ENCODE results near the gene OR1S2.

Gene OR1S2

GRCh38 chr11:58177409-58178054 lies 26.4 kb downstream of the OR1S2 start:
- Histone ChIP-seq H3K27me3 (ENCODE audit: control insufficient read depth, insufficient read depth, low read length) (no peaks in the 10 kb centered on the region), H3K4me2 (ENCODE audit: low read length) (no peak overlapping the region), H3K79me2 (no peaks in the 10 kb centered on the region), H3K9me3 (ENCODE audit: control insufficient read depth, low read length) (no peaks in the 10 kb centered on the region), H3K36me3 (ENCODE audit: control insufficient read depth, insufficient read depth, low read length) (no peaks in the 10 kb centered on the region), H3K4me1 (no peaks in the 10 kb centered on the region), H3K27ac (no peak overlapping the region), H3K9ac (no peak overlapping the region), H2AFZ (no peak overlapping the region), H3K4me3 (ENCODE audit: low read depth, low read length) (no peak overlapping the region)
- TF ChIP-seq, protein P1, sequence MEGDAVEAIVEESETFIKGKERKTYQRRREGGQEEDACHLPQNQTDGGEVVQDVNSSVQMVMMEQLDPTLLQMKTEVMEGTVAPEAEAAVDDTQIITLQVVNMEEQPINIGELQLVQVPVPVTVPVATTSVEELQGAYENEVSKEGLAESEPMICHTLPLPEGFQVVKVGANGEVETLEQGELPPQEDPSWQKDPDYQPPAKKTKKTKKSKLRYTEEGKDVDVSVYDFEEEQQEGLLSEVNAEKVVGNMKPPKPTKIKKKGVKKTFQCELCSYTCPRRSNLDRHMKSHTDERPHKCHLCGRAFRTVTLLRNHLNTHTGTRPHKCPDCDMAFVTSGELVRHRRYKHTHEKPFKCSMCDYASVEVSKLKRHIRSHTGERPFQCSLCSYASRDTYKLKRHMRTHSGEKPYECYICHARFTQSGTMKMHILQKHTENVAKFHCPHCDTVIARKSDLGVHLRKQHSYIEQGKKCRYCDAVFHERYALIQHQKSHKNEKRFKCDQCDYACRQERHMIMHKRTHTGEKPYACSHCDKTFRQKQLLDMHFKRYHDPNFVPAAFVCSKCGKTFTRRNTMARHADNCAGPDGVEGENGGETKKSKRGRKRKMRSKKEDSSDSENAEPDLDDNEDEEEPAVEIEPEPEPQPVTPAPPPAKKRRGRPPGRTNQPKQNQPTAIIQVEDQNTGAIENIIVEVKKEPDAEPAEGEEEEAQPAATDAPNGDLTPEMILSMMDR (IDR thresholded peaks at IDR 0.05) = no peak

DNA sequence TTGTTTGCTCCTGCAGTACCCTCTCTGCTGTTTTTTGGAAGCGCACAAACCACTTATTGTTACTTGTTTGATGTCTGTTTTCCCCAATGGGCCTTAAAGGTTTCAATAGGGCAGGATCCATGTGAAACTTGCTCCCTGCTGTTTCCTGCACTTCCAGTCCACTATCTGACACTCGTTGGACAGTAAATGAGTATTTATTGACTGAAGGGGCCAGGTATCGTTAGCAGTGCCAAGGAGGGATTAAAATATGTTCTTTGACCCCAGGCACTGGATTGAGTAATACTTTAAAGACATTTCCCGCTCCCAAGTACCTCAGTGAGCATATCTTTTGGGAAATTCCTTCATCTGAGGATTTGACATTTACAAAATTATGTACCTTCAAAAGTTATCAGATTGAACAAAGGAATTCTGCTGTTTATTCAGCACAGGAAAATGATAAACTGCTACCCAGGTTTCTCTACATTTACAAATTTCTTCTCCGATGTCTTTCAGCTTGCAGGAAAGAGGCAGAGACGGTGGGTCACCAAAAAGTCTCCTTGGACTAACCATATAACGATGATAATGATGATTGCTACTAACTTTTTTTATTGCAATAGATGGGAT lies 38.3 kb downstream of the OR1S2 start:
- H2AFZ ChIP-seq = no peak overlapping the region
- H3K36me3 ChIP-seq (ENCODE audit: control insufficient read depth, insufficient read depth, low read length) = no peaks in the 10 kb centered on the region
- H3K27me3 ChIP-seq (ENCODE audit: control insufficient read depth, insufficient read depth, low read length) = no peaks in the 10 kb centered on the region
- no peak overlapping the region for H3K4me3 ChIP-seq (ENCODE audit: low read depth, low read length)
- TF ChIP-seq, protein P1 (IDR thresholded peaks at IDR 0.05) = no peak
- H3K79me2 ChIP-seq = no peaks in the 10 kb centered on the region
- no peak overlapping the region for H3K9ac ChIP-seq
- no peak overlapping the region for H3K27ac ChIP-seq
- H3K9me3 ChIP-seq (ENCODE audit: control insufficient read depth, low read length) = no peaks in the 10 kb centered on the region
- H3K4me1 ChIP-seq = no peaks in the 10 kb centered on the region
- no peak overlapping the region for H3K4me2 ChIP-seq (ENCODE audit: low read length)

DNA sequence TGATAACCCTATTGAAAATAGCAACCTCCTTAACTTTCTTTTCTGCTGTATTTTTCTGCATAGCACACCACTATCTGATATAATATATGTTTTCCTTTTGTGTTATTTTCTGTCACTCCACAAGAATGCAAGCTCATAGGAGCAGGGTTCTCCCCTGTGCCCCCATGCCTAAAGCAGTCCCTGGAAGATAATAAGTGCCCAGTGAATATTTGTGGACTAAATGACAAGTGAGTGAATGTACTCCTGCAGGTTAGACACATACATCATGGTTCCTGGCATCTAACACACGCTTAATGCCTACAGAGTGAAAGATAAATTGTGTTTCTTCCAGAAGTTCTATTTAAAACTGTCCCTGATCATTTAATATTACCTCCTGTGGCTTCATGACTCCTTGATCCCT lies 39.0 kb downstream of the OR1S2 start:
- H3K27me3 ChIP-seq (ENCODE audit: control insufficient read depth, insufficient read depth, low read length) = no peaks in the 10 kb centered on the region
- H3K79me2 ChIP-seq = no peaks in the 10 kb centered on the region
- no peaks in the 10 kb centered on the region for H3K4me1 ChIP-seq
- TF ChIP-seq, protein P1 (IDR thresholded peaks at IDR 0.05) = no peak
- H3K36me3 ChIP-seq (ENCODE audit: control insufficient read depth, insufficient read depth, low read length) = no peaks in the 10 kb centered on the region
- H3K27ac ChIP-seq = no peak overlapping the region
- no peak overlapping the region for H2AFZ ChIP-seq
- no peak overlapping the region for H3K4me2 ChIP-seq (ENCODE audit: low read length)
- H3K4me3 ChIP-seq (ENCODE audit: low read depth, low read length) = no peak overlapping the region
- no peak overlapping the region for H3K9ac ChIP-seq
- H3K9me3 ChIP-seq (ENCODE audit: control insufficient read depth, low read length) = no peaks in the 10 kb centered on the region

DNA sequence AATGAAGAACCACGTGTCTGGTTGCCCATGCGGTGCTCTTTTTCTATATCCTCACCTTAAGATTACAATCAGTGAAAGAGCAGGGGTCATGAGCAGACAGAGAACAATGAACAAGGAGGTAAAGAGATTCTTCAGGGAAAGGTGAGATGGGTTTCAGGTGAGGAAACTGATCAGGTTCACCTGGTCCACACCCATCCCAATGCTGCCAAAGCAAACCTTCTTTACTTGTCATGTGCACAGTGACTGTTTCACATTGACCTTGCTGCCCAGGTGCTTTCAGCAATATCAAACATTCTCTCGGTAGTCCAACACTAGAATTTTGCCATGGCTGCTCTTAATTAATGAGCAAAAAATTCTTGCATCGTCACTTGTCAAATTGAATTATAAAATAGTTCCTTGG lies 39.6 kb downstream of the OR1S2 start:
- no peak overlapping the region for H2AFZ ChIP-seq
- H3K9ac ChIP-seq = no peak overlapping the region
- TF ChIP-seq, protein P1 (IDR thresholded peaks at IDR 0.05) = no peak
- H3K27ac ChIP-seq = no peak overlapping the region
- no peaks in the 10 kb centered on the region for H3K4me1 ChIP-seq
- H3K27me3 ChIP-seq (ENCODE audit: control insufficient read depth, insufficient read depth, low read length) = no peaks in the 10 kb centered on the region
- no peak overlapping the region for H3K4me2 ChIP-seq (ENCODE audit: low read length)
- no peaks in the 10 kb centered on the region for H3K79me2 ChIP-seq
- no peaks in the 10 kb centered on the region for H3K9me3 ChIP-seq (ENCODE audit: control insufficient read depth, low read length)
- H3K36me3 ChIP-seq (ENCODE audit: control insufficient read depth, insufficient read depth, low read length) = no peaks in the 10 kb centered on the region
- no peak overlapping the region for H3K4me3 ChIP-seq (ENCODE audit: low read depth, low read length)

All from parathyroid adenoma (tissue), 2 donors.